Esophagus muscularis mucosa (tissue), 4 donors: Measurements from ENCODE around the gene NGDN. TPM values are rescaled to one million over a fixed set of nuclear protein-coding genes. Genes with fewer than 3 reads are reported as not detected.

ENCODE experiments used
- DNase-seq: peaks from one replicate; pipeline ENCODE4 v3.0.0-alpha.2; 2017; ENCODE audit errors: extremely low spot score
- H3K27ac ChIP-seq, 4 donors: fragments of 200-600 bp; sonication (generic); replicated peaks in 1 of 4; 1 replicate in 3 of 4; 2 replicates in 1 of 4; pipeline ENCODE4 v1.5.1; 2016 to 2019; ENCODE audit warnings: mild to moderate bottlenecking in 1 of 4
- H3K27me3 ChIP-seq, 4 donors: fragments of 200-600 bp; sonication (generic); one replicate each; pipeline versions ENCODE4 v1.5.1 to v1.6.0; 2016 to 2019
- H3K36me3 ChIP-seq, 4 donors: fragments of 200-600 bp; sonication (generic); one replicate each; pipeline ENCODE4 v1.5.1; 2016 to 2019
- H3K4me1 ChIP-seq, 4 donors: fragments of 200-600 bp; sonication (generic); one replicate each; pipeline ENCODE4 v1.5.1; 2016 to 2019
- H3K4me3 ChIP-seq, 4 donors: fragments of 200-600 bp; sonication (generic); 1 replicate in 2 of 4; 2 replicates in 2 of 4; pipeline ENCODE4 v1.5.1; 2016 to 2019; ENCODE audit warnings: mild to moderate bottlenecking in 4 of 4, moderate library complexity in 1 of 4
- H3K9me3 ChIP-seq, 4 donors: fragments of 200-600 bp; sonication (generic); 1 replicate in 3 of 4; 2 replicates in 1 of 4; pipeline ENCODE4 v1.5.1; 2016 to 2019
- EP300 ChIP-seq: sonication (generic); formaldehyde crosslinking; IDR thresholded peaks from one replicate; pipeline ENCODE4 v1.6.1; 2017; ENCODE audit warnings: antibody characterized with exemption
- POLR2A ChIP-seq: fragments of 450-650 bp; IDR thresholded peaks from one replicate; pipeline ENCODE4 v1.6.1; 2017; ENCODE audit warnings: antibody characterized with exemption, moderate library complexity, mild to moderate bottlenecking, low read depth
- POLR2AphosphoS5 ChIP-seq, 2 donors: sonication (generic); formaldehyde crosslinking; IDR thresholded peaks; one replicate each; pipeline ENCODE4 v1.6.1; 2017; ENCODE audit warnings: antibody characterized with exemption in 2 of 2
- WGBS: methylation state at CpG from one replicate; pipeline ENCODE4 v1.1.5; 2018; 5-methylcytosine and 5-hydroxymethylcytosine counted together
- intact Hi-C: fragments of 100-400 bp; cut with DNase I; formaldehyde crosslinking; loops from one replicate; pipeline ENCODE4 v1.15.1; 2023
- total RNA-seq, 4 donors: library from RNA; depleted of rRNA; stranded (reverse); fragments of >200 nt; gene quantifications; one replicate each; pipeline versions ENCODE4 v1.1.0 to v1.2.1, GENCODE V29; 2016
- TF ChIP-seq, protein P1 (sequence below), 3 experiments: fragments of 200-600 bp in 2 of 3; fragments of 450-650 bp in 1 of 3; sonication (generic) in 2 of 3; IDR thresholded peaks; one replicate each; pipeline ENCODE4 v1.5.1; 2017 to 2019; ENCODE audit warnings: antibody characterized with exemption in 3 of 3, mild to moderate bottlenecking in 2 of 3, moderate library complexity in 1 of 3

The NGDN gene
- total RNA-seq, 4 donors from 2014 or later: 21.6 to 43.2 (median 34.0) TPM

GRCh38 chr14:23432102-23432925 is 37.2 kb upstream of the NGDN start:
- TF ChIP-seq POLR2A (no peak), POLR2AphosphoS5 (IDR thresholded peaks at IDR 0.05) (no peak), EP300 (no peak)
- TF ChIP-seq, protein P1, sequence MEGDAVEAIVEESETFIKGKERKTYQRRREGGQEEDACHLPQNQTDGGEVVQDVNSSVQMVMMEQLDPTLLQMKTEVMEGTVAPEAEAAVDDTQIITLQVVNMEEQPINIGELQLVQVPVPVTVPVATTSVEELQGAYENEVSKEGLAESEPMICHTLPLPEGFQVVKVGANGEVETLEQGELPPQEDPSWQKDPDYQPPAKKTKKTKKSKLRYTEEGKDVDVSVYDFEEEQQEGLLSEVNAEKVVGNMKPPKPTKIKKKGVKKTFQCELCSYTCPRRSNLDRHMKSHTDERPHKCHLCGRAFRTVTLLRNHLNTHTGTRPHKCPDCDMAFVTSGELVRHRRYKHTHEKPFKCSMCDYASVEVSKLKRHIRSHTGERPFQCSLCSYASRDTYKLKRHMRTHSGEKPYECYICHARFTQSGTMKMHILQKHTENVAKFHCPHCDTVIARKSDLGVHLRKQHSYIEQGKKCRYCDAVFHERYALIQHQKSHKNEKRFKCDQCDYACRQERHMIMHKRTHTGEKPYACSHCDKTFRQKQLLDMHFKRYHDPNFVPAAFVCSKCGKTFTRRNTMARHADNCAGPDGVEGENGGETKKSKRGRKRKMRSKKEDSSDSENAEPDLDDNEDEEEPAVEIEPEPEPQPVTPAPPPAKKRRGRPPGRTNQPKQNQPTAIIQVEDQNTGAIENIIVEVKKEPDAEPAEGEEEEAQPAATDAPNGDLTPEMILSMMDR (IDR thresholded peaks at IDR 0.05): no peak
- intact Hi-C loops: no loop called here
- H3K4me3 ChIP-seq: no peak overlapping the region
- no peak overlapping the region for H3K27ac ChIP-seq
- H3K36me3 ChIP-seq: no peaks in the 10 kb centered on the region
- no peaks in the 10 kb centered on the region for H3K27me3 ChIP-seq
- H3K9me3 ChIP-seq: no peaks in the 10 kb centered on the region
- WGBS: 79% methylated on average over 17 of the region's 17 CpGs
- DNase-seq: no peak
- peaks cover 4 to 13% (median 12%) of the 10 kb centered on the region in 4 donors for H3K4me1 ChIP-seq

GRCh38 chr14:23432946-23433345 is 36.6 kb upstream of the NGDN start:
- Histone ChIP-seq H3K27me3 (no peaks in the 10 kb centered on the region), H3K9me3 (no peaks in the 10 kb centered on the region), H3K4me3 (no peak overlapping the region), H3K36me3 (no peaks in the 10 kb centered on the region), H3K4me1 (peaks cover 8 to 18% (median 17%) of the 10 kb centered on the region in 4 donors), H3K27ac (no peak overlapping the region)
- WGBS: 89% methylated on average over 10 of the region's 10 CpGs
- no peak for DNase-seq
- no peak for TF ChIP-seq EP300
- no peak for TF ChIP-seq POLR2A
- TF ChIP-seq, protein P1 (IDR thresholded peaks at IDR 0.05): no peak
- TF ChIP-seq POLR2AphosphoS5 (IDR thresholded peaks at IDR 0.05): no peak
- intact Hi-C loops: no loop called here

DNA sequence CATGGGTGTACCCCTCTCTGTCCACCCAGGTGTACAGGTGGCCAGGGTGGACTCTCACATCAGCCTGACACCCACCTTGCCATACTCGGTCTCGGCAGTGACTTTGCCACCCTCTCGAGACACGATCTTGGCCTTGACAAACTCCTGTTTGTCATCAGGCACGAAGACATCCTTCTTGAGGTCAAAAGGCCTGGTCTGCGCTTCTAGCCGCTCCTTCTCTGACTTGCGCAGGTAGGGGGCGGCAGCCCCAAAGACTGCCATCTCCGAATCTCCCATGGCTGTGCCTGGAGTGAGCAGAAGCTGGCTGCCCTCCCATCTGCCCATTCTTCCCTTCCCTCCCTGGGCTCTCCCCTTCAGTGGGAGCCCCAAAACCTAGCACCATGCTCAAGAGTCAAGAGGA is 36.0 kb upstream of the NGDN start:
- TF ChIP-seq, protein P1 (IDR thresholded peaks at IDR 0.05): no peak
- no peak for TF ChIP-seq POLR2A
- no peak for TF ChIP-seq POLR2AphosphoS5 (IDR thresholded peaks at IDR 0.05)
- TF ChIP-seq EP300: no peak
- Histone ChIP-seq H3K4me3 (no peak overlapping the region), H3K4me1 (peaks cover 8 to 23% (median 20%) of the 10 kb centered on the region in 4 donors), H3K9me3 (no peaks in the 10 kb centered on the region), H3K27ac (no peak overlapping the region), H3K27me3 (no peaks in the 10 kb centered on the region), H3K36me3 (no peaks in the 10 kb centered on the region)
- intact Hi-C loops: no loop called here
- DNase-seq: no peak
- 84% methylated on average over 10 of the region's 10 CpGs for WGBS

DNA sequence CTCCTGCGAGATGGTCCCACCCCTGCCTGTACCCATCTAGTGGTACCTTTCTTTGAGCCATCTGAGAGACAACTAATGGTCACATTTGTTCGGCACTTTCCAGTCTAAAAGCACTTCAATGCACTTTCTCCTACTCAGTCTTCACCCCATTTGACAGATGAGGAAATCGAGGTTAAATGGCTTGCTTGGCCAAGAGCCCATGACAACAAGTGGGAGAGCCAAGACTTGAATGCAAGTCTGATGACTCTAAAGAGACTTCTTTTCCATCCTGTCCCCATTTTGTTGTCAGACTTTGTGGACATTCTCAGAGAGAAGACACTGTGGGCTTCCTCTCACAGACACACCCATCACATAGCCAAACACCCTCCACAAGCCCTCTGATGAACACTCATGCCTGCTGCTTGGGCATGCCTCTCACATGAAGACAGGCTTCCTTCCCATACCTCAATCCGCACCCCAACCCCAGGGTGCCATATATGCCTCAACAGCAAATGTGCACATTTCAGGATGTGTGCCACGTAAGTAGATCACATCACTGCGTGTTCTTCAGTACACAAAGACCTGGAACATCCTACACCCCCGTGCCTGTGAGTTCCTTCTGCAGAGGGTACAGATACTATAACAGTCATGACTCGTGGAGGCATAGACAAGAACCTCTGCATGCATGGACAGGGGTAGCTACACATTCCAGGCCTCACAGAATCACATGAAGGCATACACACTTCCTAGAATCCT is 34.8 kb upstream of the NGDN start:
- Histone ChIP-seq H3K27ac (no peak overlapping the region), H3K4me1 (peaks cover 8 to 25% (median 24%) of the 10 kb centered on the region in 4 donors), H3K36me3 (no peaks in the 10 kb centered on the region), H3K4me3 (no peak overlapping the region), H3K9me3 (no peaks in the 10 kb centered on the region), H3K27me3 (no peaks in the 10 kb centered on the region)
- TF ChIP-seq EP300 (no peak), POLR2AphosphoS5 (IDR thresholded peaks at IDR 0.05) (no peak), POLR2A (no peak)
- TF ChIP-seq, protein P1 (IDR thresholded peaks at IDR 0.05): no peak
- intact Hi-C loops: no loop called here
- no peak for DNase-seq
- WGBS: 89% methylated on average over 8 of the region's 8 CpGs
